Ectodermal cell (in vitro differentiated cells): Measurements from ENCODE around the gene L3MBTL4.

Experiments used
- H3K27ac ChIP-seq: 2 replicates; pipeline ENCODE4 v1.7.0; 2013; ENCODE audit warnings: mild to moderate bottlenecking, low read depth, low read length; ENCODE audit not compliant: insufficient read depth, poor library complexity, severe bottlenecking
- H3K27me3 ChIP-seq: 2 replicates; pipeline ENCODE4 v1.7.0; 2013; ENCODE audit warnings: mild to moderate bottlenecking, low read length; ENCODE audit not compliant: insufficient read depth, control insufficient read depth, poor library complexity, severe bottlenecking
- H3K36me3 ChIP-seq: one replicate; pipeline ENCODE4 v1.7.0; 2013; ENCODE audit warnings: low read length; ENCODE audit not compliant: control insufficient read depth, insufficient read depth
- H3K4me1 ChIP-seq: one replicate; pipeline ENCODE4 v1.7.0; 2013; ENCODE audit warnings: low read length; ENCODE audit not compliant: control insufficient read depth, insufficient read depth
- H3K4me3 ChIP-seq: 2 replicates; pipeline ENCODE4 v1.7.0; 2013; ENCODE audit warnings: low read depth, low read length, control low read depth; ENCODE audit not compliant: insufficient read depth
- H3K9me3 ChIP-seq: 2 replicates; pipeline ENCODE4 v1.7.0; 2013; ENCODE audit warnings: mild to moderate bottlenecking, low read length, moderate library complexity; ENCODE audit not compliant: control insufficient read depth
- WGBS, 2 experiments: methylation state at CpG; one replicate each; pipeline ENCODE4 v1.1.7; 2013; ENCODE audit warnings: missing lambda C conversion rate in 2 of 2; 5-methylcytosine and 5-hydroxymethylcytosine counted together

L3MBTL4 gene

GRCh38 chr18:6406910-6407470, 7.7 kb downstream of the L3MBTL4 start:
- no peak overlapping the region for H3K4me3 ChIP-seq
- WGBS, 2 experiments, result 90 to 93% methylated on average over 8 of the region's 8 CpGs
- H3K27ac ChIP-seq, result no peak overlapping the region
- peaks cover 6% of the 10 kb centered on the region for H3K27me3 ChIP-seq
- H3K36me3 ChIP-seq, result no peaks in the 10 kb centered on the region
- H3K9me3 ChIP-seq, result no peaks in the 10 kb centered on the region
- no peaks in the 10 kb centered on the region for H3K4me1 ChIP-seq

- H3K36me3 ChIP-seq, result no peaks in the 10 kb centered on the region
- no peaks in the 10 kb centered on the region for H3K4me1 ChIP-seq
- H3K9me3 ChIP-seq, result no peaks in the 10 kb centered on the region
- 83 to 88% methylated on average over 9 to 10 of the region's 10 CpGs for whole genome bisulfite sequencing, 2 experiments
- H3K27me3 ChIP-seq, result peaks cover 2% of the 10 kb centered on the region
- H3K27ac ChIP-seq, result no peak overlapping the region
- H3K4me3 ChIP-seq, result no peak overlapping the region
These were observed 8.4 kb downstream of the L3MBTL4 start for GRCh38 chr18:6406075-6406909.

DNA sequence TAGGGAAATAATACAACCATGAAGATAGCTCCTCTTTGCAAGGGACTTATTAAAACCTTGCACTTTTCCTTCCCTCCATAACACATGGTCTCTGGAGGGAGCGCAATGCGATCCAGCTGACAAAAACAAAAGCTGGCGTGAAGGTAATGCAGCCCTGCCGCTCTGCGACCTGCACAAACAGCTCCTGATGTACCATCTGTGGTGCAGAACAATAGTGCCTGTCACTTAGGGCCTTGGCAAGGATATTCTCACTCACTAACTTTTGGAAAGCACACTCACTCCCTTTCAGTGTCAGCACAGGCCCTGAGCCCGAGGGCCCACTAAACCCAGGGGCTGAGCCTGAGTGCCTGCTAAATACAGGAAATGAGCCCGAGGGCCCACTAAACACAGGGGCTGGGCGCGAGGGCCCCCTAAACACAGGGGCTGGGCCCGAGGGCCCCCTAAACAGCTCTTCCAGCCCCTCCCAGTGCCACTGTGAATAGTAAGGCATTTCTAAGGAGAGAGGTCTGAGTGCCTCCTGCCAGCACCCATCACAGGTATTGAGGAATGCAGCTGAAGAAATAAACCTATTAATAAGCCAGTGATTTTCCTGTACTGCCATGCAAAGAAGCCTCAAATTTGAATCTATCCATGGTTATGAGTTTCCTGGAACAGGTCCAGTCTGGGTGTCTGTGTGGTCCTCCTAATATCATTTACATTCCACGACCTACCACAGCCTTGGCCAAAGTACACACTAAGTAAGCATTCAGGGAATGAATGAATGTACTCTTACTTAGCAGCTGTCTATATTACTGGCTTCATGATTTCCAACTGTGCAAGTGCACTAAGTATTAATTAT, 9.3 kb downstream of the L3MBTL4 start:
- H3K9me3 ChIP-seq, result no peaks in the 10 kb centered on the region
- no peak overlapping the region for H3K27ac ChIP-seq
- H3K36me3 ChIP-seq, result no peaks in the 10 kb centered on the region
- no peaks in the 10 kb centered on the region for H3K27me3 ChIP-seq
- H3K4me3 ChIP-seq, result no peak overlapping the region
- WGBS, 2 experiments, result 78 to 82% methylated on average over 10 to 11 of the region's 11 CpGs
- no peaks in the 10 kb centered on the region for H3K4me1 ChIP-seq

- Histone ChIP-seq H3K27me3 (no peaks in the 10 kb centered on the region), H3K9me3 (no peaks in the 10 kb centered on the region), H3K4me3 (no peak overlapping the region), H3K27ac (no peak overlapping the region), H3K36me3 (no peaks in the 10 kb centered on the region), H3K4me1 (no peaks in the 10 kb centered on the region)
- WGBS, 2 experiments, result 92 to 96% methylated on average over 5 of the region's 5 CpGs
These were observed 9.9 kb downstream of the L3MBTL4 start for GRCh38 chr18:6404834-6405233.

GRCh38 chr18:6401687-6402086, 13.0 kb downstream of the L3MBTL4 start:
- Histone ChIP-seq H3K4me3 (no peak overlapping the region), H3K4me1 (no peaks in the 10 kb centered on the region), H3K9me3 (no peaks in the 10 kb centered on the region), H3K27me3 (no peaks in the 10 kb centered on the region), H3K27ac (no peak overlapping the region), H3K36me3 (no peaks in the 10 kb centered on the region)
- WGBS, 2 experiments, result 67 to 71% methylated on average over 7 to 8 of the region's 8 CpGs

DNA sequence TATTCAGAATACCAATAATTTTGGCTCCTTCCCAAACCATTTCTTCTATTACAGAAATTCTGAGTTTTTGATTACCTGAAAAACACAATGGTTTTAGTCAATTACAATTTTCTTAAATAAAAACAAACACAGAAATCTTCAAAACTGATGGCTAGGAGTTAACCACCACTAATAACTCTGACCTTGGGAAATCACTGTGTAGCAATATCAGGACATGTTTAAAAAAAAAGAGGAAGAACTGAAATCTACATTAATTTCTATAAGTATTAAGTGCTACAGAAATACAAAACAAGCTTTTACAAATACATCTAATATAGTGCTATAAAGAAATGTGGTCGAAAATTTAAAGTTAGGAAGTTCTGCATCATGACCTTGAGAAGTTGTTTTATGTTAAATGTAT, 14.9 kb downstream of the L3MBTL4 start:
- WGBS, 2 experiments, result no CpG with 5 or more reads among the region's 1 CpG
- Histone ChIP-seq H3K27ac (no peak overlapping the region), H3K27me3 (no peaks in the 10 kb centered on the region), H3K4me3 (no peak overlapping the region), H3K36me3 (no peaks in the 10 kb centered on the region), H3K9me3 (no peaks in the 10 kb centered on the region), H3K4me1 (no peaks in the 10 kb centered on the region)

DNA sequence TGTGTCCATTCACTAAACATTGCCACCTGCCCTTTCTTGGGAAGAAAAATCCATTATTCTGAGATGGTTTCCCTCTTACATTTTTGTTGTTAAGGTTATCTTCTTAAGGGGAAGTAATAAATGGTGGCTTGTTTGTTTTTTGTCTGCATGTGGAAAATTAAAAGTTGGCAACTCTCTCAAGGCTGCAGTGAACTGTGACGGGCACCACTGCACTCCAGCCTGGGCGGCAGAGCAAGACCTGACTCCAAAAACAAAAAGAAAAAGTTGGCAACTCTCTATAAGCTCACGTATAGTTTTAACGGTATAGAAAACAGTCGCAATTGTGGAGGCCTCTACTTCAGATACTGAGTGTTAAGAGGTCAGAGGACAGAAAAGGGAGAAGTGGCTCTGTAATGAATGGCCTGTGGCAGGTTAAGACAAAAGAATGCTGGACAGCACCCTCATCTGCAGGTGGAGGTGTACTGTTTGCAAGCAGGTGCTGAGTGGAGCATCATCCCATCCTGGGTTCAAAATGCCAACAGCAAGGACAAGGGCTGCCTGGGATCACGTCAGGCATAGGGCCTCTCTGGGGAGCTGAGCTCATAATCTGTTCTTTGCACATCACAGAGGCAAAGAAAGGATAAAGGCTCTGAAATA, 16.7 kb downstream of the L3MBTL4 start:
- no peaks in the 10 kb centered on the region for H3K27me3 ChIP-seq
- no peaks in the 10 kb centered on the region for H3K9me3 ChIP-seq
- no peaks in the 10 kb centered on the region for H3K36me3 ChIP-seq
- no peak overlapping the region for H3K27ac ChIP-seq
- no peaks in the 10 kb centered on the region for H3K4me1 ChIP-seq
- H3K4me3 ChIP-seq, result no peak overlapping the region
- 91 to 93% methylated on average over 6 of the region's 6 CpGs for WGBS, 2 experiments

GRCh38 chr18:6396847-6397246, 17.9 kb downstream of the L3MBTL4 start:
- Histone ChIP-seq H3K36me3 (no peaks in the 10 kb centered on the region), H3K4me3 (no peak overlapping the region), H3K9me3 (no peaks in the 10 kb centered on the region), H3K27ac (no peak overlapping the region), H3K27me3 (no peaks in the 10 kb centered on the region), H3K4me1 (no peaks in the 10 kb centered on the region)
- 91 to 93% methylated on average over 5 of the region's 5 CpGs for WGBS, 2 experiments

- WGBS, 2 experiments, result 95 to 98% methylated on average over 2 of the region's 2 CpGs
- no peaks in the 10 kb centered on the region for H3K9me3 ChIP-seq
These were observed 18.4 kb downstream of the L3MBTL4 start for GRCh38 chr18:6396276-6396675.

GRCh38 chr18:6389005-6389404, 25.7 kb downstream of the L3MBTL4 start:
- no peaks in the 10 kb centered on the region for H3K36me3 ChIP-seq
- no peaks in the 10 kb centered on the region for H3K9me3 ChIP-seq
- no peaks in the 10 kb centered on the region for H3K4me1 ChIP-seq
- no peak overlapping the region for H3K4me3 ChIP-seq
- H3K27me3 ChIP-seq, result no peaks in the 10 kb centered on the region
- 91 to 92% methylated on average over 2 of the region's 2 CpGs for WGBS, 2 experiments
- no peak overlapping the region for H3K27ac ChIP-seq

More at GRCh38 chr18:6396276-6396675, 18.4 kb downstream of the L3MBTL4 start:
- H3K27ac ChIP-seq, result no peak overlapping the region
- H3K4me1 ChIP-seq, result no peaks in the 10 kb centered on the region
- no peak overlapping the region for H3K4me3 ChIP-seq
- H3K27me3 ChIP-seq, result no peaks in the 10 kb centered on the region
- no peaks in the 10 kb centered on the region for H3K36me3 ChIP-seq
